B cell (primary cell): ENCODE measurements around the gene CASZ1. TPM values are rescaled to one million over a fixed set of nuclear protein-coding genes. Genes with fewer than 3 reads are reported as not detected.

Experiments
- ATAC-seq: fragments of 200-7000 bp; cut with Tn5 transposase; one replicate; pipeline ENCODE4 v1.10.0; 2021; ENCODE audit warnings: low read depth, mild to moderate bottlenecking, moderate number of reproducible peaks, moderate library complexity
- CTCF ChIA-PET: fragments of 350-600 bp; sonication (Branson Sonifier 250); formaldehyde crosslinking; loops from one replicate; lab custom pipeline; 2021; ENCODE audit warnings: antibody characterized with exemption, inconsistent platforms; lab: Charles Lee
- POLR2A ChIA-PET: fragments of 350-600 bp; sonication (Branson Sonifier 250); formaldehyde crosslinking; loops from one replicate; lab custom pipeline; 2021; ENCODE audit warnings: antibody characterized with exemption; lab: Charles Lee
- DNase-seq: peaks from one replicate; pipeline ENCODE4 v3.0.0; 2013
- H2AFZ ChIP-seq: 2 replicates; pipeline ENCODE4 v1.6.1; 2012; ENCODE audit warnings: mild to moderate bottlenecking, low read depth, low read length; ENCODE audit not compliant: insufficient read depth, poor library complexity, severe bottlenecking
- H3K27ac ChIP-seq, 2 donors: 1 replicate in 1 of 2; 2 replicates in 1 of 2; pipeline ENCODE4 v1.5.1; 2012 to 2013; ENCODE audit warnings: low read length in 2 of 2, mild to moderate bottlenecking in 2 of 2, moderate library complexity in 1 of 2
- H3K27me3 ChIP-seq, 4 experiments: fragments of 200-600 bp in 1 of 4; sonication (generic) in 1 of 4; replicated peaks in 1 of 4; 1 replicate in 2 of 4; 2 replicates in 2 of 4; pipeline versions ENCODE4 v1.6.1 to v1.7.0; 2013 to 2016; ENCODE audit warnings: low read length in 3 of 4, mild to moderate bottlenecking in 2 of 4, mixed read lengths in 1 of 4, moderate library complexity in 1 of 4; ENCODE audit not compliant: insufficient read depth in 4 of 4, control insufficient read depth in 3 of 4; ENCODE audit errors: control extremely low read depth in 1 of 4
- H3K36me3 ChIP-seq, 2 experiments: replicated peaks in 1 of 2; 1 replicate in 1 of 2; 2 replicates in 1 of 2; pipeline versions ENCODE4 v1.6.1 to v1.7.1; 2013; ENCODE audit warnings: low read length in 1 of 2; ENCODE audit not compliant: insufficient read depth in 2 of 2, control insufficient read depth in 1 of 2; ENCODE audit errors: control extremely low read depth in 1 of 2, extremely low read depth in 1 of 2
- H3K4me1 ChIP-seq, 2 donors: fragments of 200-600 bp in 1 of 2; sonication (generic) in 1 of 2; 1 replicate in 1 of 2; 2 replicates in 1 of 2; pipeline versions ENCODE4 v1.5.1 to v1.6.1; 2013 to 2017; ENCODE audit warnings: low read length in 2 of 2; ENCODE audit not compliant: control insufficient read depth in 2 of 2, insufficient read depth in 2 of 2
- H3K4me2 ChIP-seq: replicated peaks from 2 replicates; pipeline ENCODE3; 2012; ENCODE audit warnings: mild to moderate bottlenecking, low read depth, low read length; ENCODE audit not compliant: poor library complexity, severe bottlenecking
- H3K4me3 ChIP-seq, 5 experiments: fragments of 200-600 bp in 1 of 5; sonication (generic) in 1 of 5; 1 replicate in 3 of 5; 2 replicates in 2 of 5; pipeline versions ENCODE4 v1.5.1 to v1.7.0; 2011 to 2016; ENCODE audit warnings: low read length in 4 of 5, mild to moderate bottlenecking in 4 of 5, low read depth in 2 of 5, control low read depth in 1 of 5, moderate library complexity in 1 of 5; ENCODE audit not compliant: insufficient read depth in 1 of 5; ENCODE audit errors: control extremely low read depth in 1 of 5, extremely low read depth in 1 of 5
- H3K79me2 ChIP-seq: fragments of 200-600 bp; sonication (generic); one replicate; pipeline ENCODE4 v1.6.0; 2016; ENCODE audit warnings: low read length; ENCODE audit not compliant: control insufficient read depth, insufficient read depth
- H3K9ac ChIP-seq: fragments of 200-600 bp; sonication (generic); 2 replicates; pipeline ENCODE4 v1.6.1; 2017; ENCODE audit warnings: mild to moderate bottlenecking, low read length, moderate library complexity
- H3K9me3 ChIP-seq, 3 donors: one replicate each; pipeline versions ENCODE4 v1.6.1 to v1.7.1; 2013; ENCODE audit warnings: low read length in 2 of 3; ENCODE audit not compliant: control insufficient read depth in 2 of 3, insufficient read depth in 1 of 3; ENCODE audit errors: control extremely low read depth in 1 of 3
- H4K20me1 ChIP-seq: 2 replicates; pipeline ENCODE4 v1.6.0; 2012; ENCODE audit warnings: mild to moderate bottlenecking, low read length; ENCODE audit not compliant: insufficient read depth, control insufficient read depth, poor library complexity, severe bottlenecking
- H3K27ac Mint-ChIP-seq: one replicate; pipeline ENCODE4 v1.8.0; 2021; ENCODE audit warnings: mixed read lengths
- H3K27me3 Mint-ChIP-seq: one replicate; pipeline ENCODE4 v1.8.0; 2021; ENCODE audit warnings: mixed read lengths
- H3K4me1 Mint-ChIP-seq: one replicate; pipeline ENCODE4 v1.8.0; 2021; ENCODE audit warnings: mixed read lengths
- H3K4me3 Mint-ChIP-seq: one replicate; pipeline ENCODE4 v1.8.0; 2021; ENCODE audit warnings: mixed read lengths
- H3K9me3 Mint-ChIP-seq: one replicate; pipeline ENCODE4 v1.8.0; 2022; ENCODE audit warnings: mixed read lengths; ENCODE audit not compliant: insufficient read depth
- CTCF ChIP-seq: fragments of 200-600 bp; IDR thresholded peaks from one replicate; pipeline ENCODE4 v1.8.0; 2022; ENCODE audit warnings: antibody characterized with exemption, mild to moderate bottlenecking
- EZH2 ChIP-seq: IDR thresholded peaks from 2 replicates; pipeline ENCODE4 v1.6.1; 2012; ENCODE audit warnings: borderline replicate concordance, low read depth, mild to moderate bottlenecking, moderate library complexity, low read length; ENCODE audit not compliant: insufficient read depth, poor library complexity, severe bottlenecking
- WGBS: methylation state at CpG from one replicate; pipeline ENCODE4 v1.1.5; 2013; ENCODE audit warnings: missing lambda C conversion rate; ENCODE audit not compliant: insufficient coverage; 5-methylcytosine and 5-hydroxymethylcytosine counted together
- intact Hi-C: fragments of 100-400 bp; cut with micrococcal nuclease; formaldehyde crosslinking; loops from one replicate; pipeline ENCODE4 v1.10.0; 2022
- polyA plus RNA-seq: library from polyadenylated mRNA; depleted of rRNA; stranded (reverse); fragments of >200 nt; gene quantifications from 2 replicates; pipeline ENCODE4 v1.2.3, GENCODE V29; 2012
- total RNA-seq, 2 donors: library from RNA; stranded (reverse); fragments of 120-200 nt in 1 of 2; gene quantifications; 1 replicate in 1 of 2; 2 replicates in 1 of 2; pipeline versions ENCODE4 v1.2.3 to v1.2.4, GENCODE V29; 2013 to 2022

CASZ1 gene
- total and polyA plus RNA-seq, 2 donors (not counting 1 experiment from before 2014, with no cell fraction given): 9.5 to 27.2 TPM

GRCh38 chr1:10673109-10673711 is 123.2 kb downstream of the CASZ1 start:
- no peaks in the 10 kb centered on the region for H3K9me3 ChIP-seq
- no peaks in the 10 kb centered on the region for H3K36me3 ChIP-seq
- no peak overlapping the region for H2AFZ ChIP-seq
- H3K4me2 ChIP-seq: no peak overlapping the region
- no peak for DNase-seq
- no peak overlapping the region for H3K9ac ChIP-seq
- H4K20me1 ChIP-seq: peaks cover 89% of the 10 kb centered on the region
- no peak for ATAC-seq
- Mint-ChIP-seq H3K27me3 (no peaks in the 10 kb centered on the region), H3K27ac (no peak overlapping the region), H3K4me1 (peaks cover 14% of the 10 kb centered on the region), H3K9me3 (no peaks in the 10 kb centered on the region), H3K4me3 (no peak overlapping the region)
- CTCF ChIA-PET: no interaction called here
- no peak overlapping the region for H3K4me3 ChIP-seq
- WGBS: 95% methylated on average over 14 of the region's 19 CpGs
- peaks cover 0 to 11% of the 10 kb centered on the region in 2 donors for H3K4me1 ChIP-seq
- TF ChIP-seq CTCF (no peak), EZH2 (no peak)
- no peak overlapping the region for H3K27ac ChIP-seq
- H3K27me3 ChIP-seq: no peaks in the 10 kb centered on the region
- POLR2A ChIA-PET: no interaction called here
- intact Hi-C loops: no loop called here
- peaks cover 32% of the 10 kb centered on the region for H3K79me2 ChIP-seq

- intact Hi-C loops: no loop called here
- Mint-ChIP-seq H3K4me3 (no peak overlapping the region), H3K27me3 (no peaks in the 10 kb centered on the region), H3K9me3 (no peaks in the 10 kb centered on the region), H3K27ac (no peak overlapping the region), H3K4me1 (peaks cover 14% of the 10 kb centered on the region)
- DNase-seq (no peak), ATAC-seq (no peak)
- peaks cover 86% of the 10 kb centered on the region for H4K20me1 ChIP-seq
- H3K79me2 ChIP-seq: peaks cover 27% of the 10 kb centered on the region
- no peak overlapping the region for H3K4me3 ChIP-seq
- 96% methylated on average over 23 of the region's 35 CpGs for WGBS
- no peak overlapping the region for H2AFZ ChIP-seq
- H3K4me1 ChIP-seq: peaks cover 0 to 11% of the 10 kb centered on the region in 2 donors
- POLR2A ChIA-PET: interaction anchor here (0.7 kb wide), 1 partner anchor 26 kb away, joined by 3 read pairs; no protein-coding TSS in a partner anchor
- no peak overlapping the region for H3K9ac ChIP-seq
- no peak overlapping the region for H3K4me2 ChIP-seq
- no peak overlapping the region for H3K27ac ChIP-seq
- TF ChIP-seq EZH2: no peak
- no peak for TF ChIP-seq CTCF
- H3K9me3 ChIP-seq: no peaks in the 10 kb centered on the region
- CTCF ChIA-PET: no interaction called here
- no peaks in the 10 kb centered on the region for H3K36me3 ChIP-seq
- no peaks in the 10 kb centered on the region for H3K27me3 ChIP-seq
Observed at GRCh38 chr1:10672343-10673050, 123.9 kb downstream of the CASZ1 start.
